A673 (cell line): Measurements from ENCODE around the gene EIF3M.

ENCODE experiments used
- CTCF ChIP-seq: fragments of 300-800, 200-600 bp; sonication (generic); conservative IDR thresholded peaks from 2 replicates; pipeline ENCODE4 v1.5.1; 2017; ENCODE audit warnings: low read depth, mild to moderate bottlenecking, antibody characterized with exemption, low read length, moderate library complexity, mixed read lengths
- EZH2 ChIP-seq: fragments of 200-600 bp; sonication (generic); IDR thresholded peaks from 2 replicates; pipeline ENCODE4 v1.6.1; 2017; ENCODE audit warnings: borderline replicate concordance, low read depth, mild to moderate bottlenecking, mixed read lengths, antibody characterized with exemption, low read length; ENCODE audit not compliant: poor library complexity, severe bottlenecking

- TF ChIP-seq CTCF: no peak
- no peak for TF ChIP-seq EZH2
Observed at GRCh38 chr11:32635819-32636218, 52.2 kb downstream of the EIF3M start.
